Activated CD4-positive, alpha-beta T cell treated with anti-CD3 and anti-CD28 coated beads for 36 hours (primary cell): ENCODE data around the gene TSKU. TPM values are rescaled to one million over a fixed set of nuclear protein-coding genes. Genes with fewer than 3 reads are reported as not detected.

ENCODE experiments used
- ATAC-seq: fragments of 200-7000 bp; cut with Tn5 transposase; one replicate; pipeline ENCODE4 v1.10.0; 2021; ENCODE audit warnings: mild to moderate bottlenecking, moderate library complexity
- CTCF ChIA-PET: fragments of 350-600 bp; sonication (Branson Sonifier 250); formaldehyde crosslinking; loops from one replicate; lab custom pipeline; 2021; ENCODE audit warnings: antibody characterized with exemption; lab: Charles Lee
- POLR2A ChIA-PET: fragments of 350-600 bp; sonication (Branson Sonifier 250); formaldehyde crosslinking; loops from one replicate; lab custom pipeline; 2021; ENCODE audit warnings: antibody characterized with exemption, inconsistent platforms; lab: Charles Lee
- DNase-seq: peaks from one replicate; pipeline ENCODE4 v3.0.0-alpha.2; 2020
- H3K27ac Mint-ChIP-seq: one replicate; pipeline ENCODE4 v1.8.0; 2021; ENCODE audit warnings: mixed read lengths
- H3K27me3 Mint-ChIP-seq: one replicate; pipeline ENCODE4 v1.8.0; 2021; ENCODE audit warnings: mixed read lengths
- H3K36me3 Mint-ChIP-seq: one replicate; pipeline ENCODE4 v1.8.0; 2021; ENCODE audit warnings: low read depth, mixed read lengths
- H3K4me1 Mint-ChIP-seq: one replicate; pipeline ENCODE4 v1.8.0; 2021; ENCODE audit warnings: mixed read lengths
- H3K4me3 Mint-ChIP-seq: one replicate; pipeline ENCODE4 v1.8.0; 2021; ENCODE audit warnings: mild to moderate bottlenecking, moderate library complexity, mixed read lengths
- H3K9me3 Mint-ChIP-seq: one replicate; pipeline ENCODE4 v1.8.0; 2021; ENCODE audit warnings: low read depth, mixed read lengths
- intact Hi-C, 2 experiments: fragments of 100-400 bp; cut with DNase I in 1 of 2; cut with micrococcal nuclease in 1 of 2; formaldehyde crosslinking; loops; one replicate each; pipeline versions ENCODE4 v1.14.2 to v1.15.1; 2022 to 2024; cut with DNase I, micrococcal nuclease
- total RNA-seq, 2 experiments: library from RNA; stranded (reverse); gene quantifications; one replicate each; pipeline ENCODE4 v1.2.3, GENCODE V29; 2021

Gene TSKU
- total RNA-seq, 2 experiments from 2014 or later = 8.0 to 8.3 TPM

GRCh38 chr11:76841923-76842452, 58.8 kb downstream of the TSKU start:
- Mint-ChIP-seq H3K9me3 (no peaks in the 10 kb centered on the region), H3K36me3 (no peaks in the 10 kb centered on the region), H3K27me3 (peaks cover 27% of the 10 kb centered on the region), H3K4me3 (no peak overlapping the region), H3K27ac (no peak overlapping the region), H3K4me1 (no peaks in the 10 kb centered on the region)
- ChIA-PET CTCF (no interaction called here), POLR2A (no interaction called here)
- DNase-seq (no peak), ATAC-seq (no peak)
- intact Hi-C loops = no loop called here

- intact Hi-C loops = no loop called here
- no peak for ATAC-seq
- DNase-seq = no peak
- Mint-ChIP-seq H3K4me3 (no peak overlapping the region), H3K27me3 (peaks cover 30% of the 10 kb centered on the region), H3K27ac (no peak overlapping the region), H3K36me3 (no peaks in the 10 kb centered on the region), H3K4me1 (no peaks in the 10 kb centered on the region), H3K9me3 (no peaks in the 10 kb centered on the region)
- POLR2A ChIA-PET = no interaction called here
- CTCF ChIA-PET = interaction anchor here (0.9 kb wide), 1 partner anchor 9 kb away, joined by 3 read pairs; no protein-coding TSS in a partner anchor
These were observed 60.8 kb downstream of the TSKU start for GRCh38 chr11:76843907-76844306.

GRCh38 chr11:76844511-76844910, 61.4 kb downstream of the TSKU start:
- POLR2A ChIA-PET = no interaction called here
- H3K4me1 Mint-ChIP-seq = no peaks in the 10 kb centered on the region
- intact Hi-C loops = no loop called here

GRCh38 chr11:76845069-76845468, 61.9 kb downstream of the TSKU start:
- no peaks in the 10 kb centered on the region for H3K36me3 Mint-ChIP-seq

More at GRCh38 chr11:76844511-76844910, 61.4 kb downstream of the TSKU start:
- DNase-seq (no peak), ATAC-seq (no peak)
- no peaks in the 10 kb centered on the region for H3K9me3 Mint-ChIP-seq
- H3K27ac Mint-ChIP-seq = no peak overlapping the region
- H3K27me3 Mint-ChIP-seq = peaks cover 31% of the 10 kb centered on the region
- no peaks in the 10 kb centered on the region for H3K36me3 Mint-ChIP-seq
- CTCF ChIA-PET = interaction anchor here (0.7 to 0.9 kb wide), 2 partner anchors 9 to 116 kb away, joined by 3 read pairs; no protein-coding TSS in a partner anchor
- no peak overlapping the region for H3K4me3 Mint-ChIP-seq

GRCh38 chr11:76846441-76846840, 63.3 kb downstream of the TSKU start:
- intact Hi-C loops = no loop called here
- peaks cover 24% of the 10 kb centered on the region for H3K27me3 Mint-ChIP-seq
- ChIA-PET POLR2A (no interaction called here), CTCF (interaction anchor here (1.0 kb wide), 1 partner anchor 119 kb away, joined by 4 read pairs; no protein-coding TSS in a partner anchor)
- no peaks in the 10 kb centered on the region for H3K4me1 Mint-ChIP-seq
- no peak overlapping the region for H3K27ac Mint-ChIP-seq
- no peaks in the 10 kb centered on the region for H3K9me3 Mint-ChIP-seq
- DNase-seq = no peak
- no peaks in the 10 kb centered on the region for H3K36me3 Mint-ChIP-seq
- no peak for ATAC-seq
- H3K4me3 Mint-ChIP-seq = no peak overlapping the region

More at GRCh38 chr11:76845069-76845468, 61.9 kb downstream of the TSKU start:
- intact Hi-C loops = no loop called here
- H3K4me3 Mint-ChIP-seq = no peak overlapping the region
- ATAC-seq (no peak), DNase-seq (no peak)
- ChIA-PET POLR2A (no interaction called here), CTCF (interaction anchor here (0.7 to 0.9 kb wide), 2 partner anchors 10 to 117 kb away, joined by 3 read pairs; no protein-coding TSS in a partner anchor)
- H3K27ac Mint-ChIP-seq = no peak overlapping the region
- H3K27me3 Mint-ChIP-seq = peaks cover 28% of the 10 kb centered on the region
- no peaks in the 10 kb centered on the region for H3K4me1 Mint-ChIP-seq
- no peaks in the 10 kb centered on the region for H3K9me3 Mint-ChIP-seq

Other genes with a start within 250 kb of the TSKU start
- gene LRRC32, start 112.6 kb upstream of the TSKU start, total RNA-seq = 1 to 10 TPM; 4.7 to 5.7 TPM
- gene ACER3, start 77.6 kb downstream of the TSKU start, total RNA-seq = 10 to 100 TPM in 1 of 2 experiments, 1 to 10 TPM in 1; 8.9 to 10.3 TPM